ENCODE measurements around the gene MGLL.

The MGLL gene

GRCh38 chr3:127834771-127835170, 12.5 kb upstream of the MGLL start:
- Histone ChIP-seq H3K27me3 (replicated peaks) (no peaks in the 10 kb centered on the region), H3K4me3 (ENCODE audit: low read depth, low read length) (no peak overlapping the region), H3K36me3 (replicated peaks) (no peaks in the 10 kb centered on the region), H3K27ac (no peak overlapping the region)
- TF ChIP-seq CTCF (IDR thresholded peaks at IDR 0.05; ENCODE audit: low read depth, low read length, missing control alignments) = no peak
- in situ Hi-C loops (cut with HindIII; ENCODE audit: low pct_ligation_motif_present, low sequenced_read_pairs) = no loop called here
- no peak for DNase-seq

GRCh38 chr3:127833281-127834032, 11.1 kb upstream of the MGLL start:
- no peak overlapping the region for H3K27ac ChIP-seq
- no peaks in the 10 kb centered on the region for H3K27me3 ChIP-seq (replicated peaks)
- in situ Hi-C loops (cut with HindIII; ENCODE audit: low pct_ligation_motif_present, low sequenced_read_pairs) = no loop called here

GRCh38 chr3:127831723-127832172, 9.4 kb upstream of the MGLL start:
- Histone ChIP-seq H3K4me3 (ENCODE audit: low read depth, low read length) (no peak overlapping the region), H3K27ac (no peak overlapping the region), H3K27me3 (replicated peaks) (no peaks in the 10 kb centered on the region), H3K36me3 (replicated peaks) (no peaks in the 10 kb centered on the region)
- in situ Hi-C loops (cut with HindIII; ENCODE audit: low pct_ligation_motif_present, low sequenced_read_pairs) = no loop called here
- peak; percentile 72 for TF ChIP-seq CTCF (IDR thresholded peaks at IDR 0.05; ENCODE audit: low read depth, low read length, missing control alignments)
- no peak for DNase-seq

More at GRCh38 chr3:127833281-127834032, 11.1 kb upstream of the MGLL start:
- Histone ChIP-seq H3K4me3 (ENCODE audit: low read depth, low read length) (no peak overlapping the region), H3K36me3 (replicated peaks) (no peaks in the 10 kb centered on the region)
- no peak for TF ChIP-seq CTCF (IDR thresholded peaks at IDR 0.05; ENCODE audit: low read depth, low read length, missing control alignments)
- DNase-seq = no peak

GRCh38 chr3:127829537-127829936, 7.2 kb upstream of the MGLL start:
- no peak for TF ChIP-seq CTCF (IDR thresholded peaks at IDR 0.05; ENCODE audit: low read depth, low read length, missing control alignments)
- Histone ChIP-seq H3K4me3 (ENCODE audit: low read depth, low read length) (no peak overlapping the region), H3K27me3 (replicated peaks) (no peaks in the 10 kb centered on the region), H3K27ac (no peak overlapping the region), H3K36me3 (replicated peaks) (no peaks in the 10 kb centered on the region)
- in situ Hi-C loops (cut with HindIII; ENCODE audit: low pct_ligation_motif_present, low sequenced_read_pairs) = no loop called here
- DNase-seq = no peak

GRCh38 chr3:127827808-127828207, 5.5 kb upstream of the MGLL start:
- no peak overlapping the region for H3K27ac ChIP-seq
- DNase-seq = no peak
- no peaks in the 10 kb centered on the region for H3K27me3 ChIP-seq (replicated peaks)
- no peaks in the 10 kb centered on the region for H3K36me3 ChIP-seq (replicated peaks)
- in situ Hi-C loops (cut with HindIII; ENCODE audit: low pct_ligation_motif_present, low sequenced_read_pairs) = no loop called here
- no peak overlapping the region for H3K4me3 ChIP-seq (ENCODE audit: low read depth, low read length)
- TF ChIP-seq CTCF (IDR thresholded peaks at IDR 0.05; ENCODE audit: low read depth, low read length, missing control alignments) = no peak

- no peak for DNase-seq
- Histone ChIP-seq H3K4me3 (ENCODE audit: low read depth, low read length) (no peak overlapping the region), H3K27ac (no peak overlapping the region), H3K36me3 (replicated peaks) (no peaks in the 10 kb centered on the region), H3K27me3 (replicated peaks) (no peaks in the 10 kb centered on the region)
- in situ Hi-C loops (cut with HindIII; ENCODE audit: low pct_ligation_motif_present, low sequenced_read_pairs) = no loop called here
- TF ChIP-seq CTCF (IDR thresholded peaks at IDR 0.05; ENCODE audit: low read depth, low read length, missing control alignments) = no peak
Measured at GRCh38 chr3:127825756-127826155, 3.4 kb upstream of the MGLL start.
